ENCODE measurements around the gene DAGLB.
A peak's percentile ranks its signal among the peaks of the same experiment; 100 is the strongest.
"Not testable (repeated sequence)": the region's sequence is repeated elsewhere in the genome, so short reads cannot be mapped to it uniquely, and the experiment has no call there.

DAGLB gene

GRCh38 chr7:6425948-6426347 is 21.8 kb downstream of the DAGLB start:
- no peak for DNase-seq

- DNase-seq, result peak; percentile 94
Measured at GRCh38 chr7:6423942-6424701, 23.6 kb downstream of the DAGLB start.

- peak; percentile 85 for DNase-seq
Measured at GRCh38 chr7:6422926-6423632, 24.7 kb downstream of the DAGLB start.

GRCh38 chr7:6422095-6422494 is 25.7 kb downstream of the DAGLB start:
- no peak for DNase-seq

- DNase-seq, result no peak
Measured at GRCh38 chr7:6420680-6421079, 27.1 kb downstream of the DAGLB start.

- DNase-seq, result no peak
Measured at GRCh38 chr7:6419310-6419773, 28.4 kb downstream of the DAGLB start.

- DNase-seq, result no peak
Measured at GRCh38 chr7:6417408-6417807, 30.3 kb downstream of the DAGLB start.

- DNase-seq, result no peak
Measured at GRCh38 chr7:6416516-6417145, 31.1 kb downstream of the DAGLB start.

GRCh38 chr7:6413637-6414036 is 34.1 kb downstream of the DAGLB start:
- DNase-seq, result no peak

- DNase-seq, result no peak
Measured at GRCh38 chr7:6409944-6410693, 37.6 kb downstream of the DAGLB start.

- DNase-seq, result no peak
Measured at GRCh38 chr7:6409091-6409490, 38.7 kb downstream of the DAGLB start.

- no peak for DNase-seq
Measured at GRCh38 chr7:6407434-6407833, 40.3 kb downstream of the DAGLB start.

- DNase-seq, result no peak
Measured at GRCh38 chr7:6406121-6406520, 41.6 kb downstream of the DAGLB start.

- no peak for DNase-seq
Measured at GRCh38 chr7:6403907-6404306, 43.8 kb downstream of the DAGLB start.

GRCh38 chr7:6402741-6403140 is 45.0 kb downstream of the DAGLB start:
- DNase-seq, result no peak

- DNase-seq, result no peak
Measured at GRCh38 chr7:6402041-6402440, 45.7 kb downstream of the DAGLB start.

GRCh38 chr7:6401536-6401935 is 46.2 kb downstream of the DAGLB start:
- DNase-seq, result no peak

- not testable (repeated sequence) for DNase-seq
Measured at GRCh38 chr7:6400243-6401105, 47.3 kb downstream of the DAGLB start.

GRCh38 chr7:6399351-6399750 is 48.4 kb downstream of the DAGLB start:
- no peak for DNase-seq

GRCh38 chr7:6398943-6399342 is 48.8 kb downstream of the DAGLB start:
- DNase-seq, result no peak

GRCh38 chr7:6397759-6398495 is 49.8 kb downstream of the DAGLB start:
- not testable (repeated sequence) for DNase-seq

All from GF-D8 (cell line).